ENCODE measurements around the gene INPP5B.
"Not testable (repeated sequence)": the region's sequence is repeated elsewhere in the genome, so short reads cannot be mapped to it uniquely, and the experiment has no call there.

The INPP5B gene

GRCh38 chr1:37914719-37915475 lies 32.0 kb downstream of the INPP5B start:
- DNase-seq (ENCODE audit: low read depth) = no peak
- H3K4me3 ChIP-seq (ENCODE audit: low read depth, low read length) = no peak overlapping the region
- TF ChIP-seq CTCF (IDR thresholded peaks at IDR 0.05; ENCODE audit: insufficient read depth, low read depth, low read length, missing control alignments) = no peak

DNA sequence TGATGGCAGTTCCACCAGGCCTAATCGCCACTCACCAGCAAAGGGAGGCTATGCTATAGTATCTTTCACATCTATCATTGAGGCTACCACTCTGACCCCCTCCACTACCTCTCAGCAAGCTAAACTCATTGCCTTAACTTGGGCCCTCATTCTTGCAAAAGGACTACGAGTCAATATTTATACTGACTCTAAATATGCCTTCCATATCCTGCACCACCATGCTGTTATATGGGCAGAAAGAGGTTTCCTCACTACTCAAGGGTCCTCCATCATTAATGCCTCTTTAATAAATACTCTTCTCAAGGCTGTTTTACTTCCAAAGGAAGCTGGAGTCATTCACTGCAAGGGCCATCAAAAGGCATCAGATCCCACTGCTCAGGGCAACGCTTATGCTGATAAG lies 35.4 kb downstream of the INPP5B start:
- not testable (repeated sequence) for H3K4me3 ChIP-seq (ENCODE audit: low read depth, low read length); DNase-seq (ENCODE audit: low read depth)

GRCh38 chr1:37910886-37911285 lies 36.0 kb downstream of the INPP5B start:
- not testable (repeated sequence) for DNase-seq (ENCODE audit: low read depth); H3K4me3 ChIP-seq (ENCODE audit: low read depth, low read length)

DNA sequence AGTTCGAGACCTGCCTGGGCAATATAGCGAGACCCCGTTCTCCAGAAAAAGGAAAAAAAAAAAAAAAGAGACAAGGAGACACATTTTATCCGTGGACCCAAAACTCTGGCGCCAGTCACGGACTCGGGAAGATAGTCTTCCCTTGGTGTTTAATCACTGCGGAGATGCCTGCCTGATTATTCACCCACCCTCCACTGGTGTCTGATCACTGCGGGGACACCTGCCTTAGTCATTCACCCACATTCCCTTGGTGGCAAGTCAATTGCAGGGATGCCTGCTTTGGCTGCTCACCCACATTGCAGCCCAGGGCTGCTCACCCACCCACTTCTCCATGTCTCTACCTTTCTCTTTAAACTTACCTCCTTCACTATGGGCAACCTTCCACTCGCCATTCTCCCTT lies 38.3 kb downstream of the INPP5B start:
- H3K4me3 ChIP-seq (ENCODE audit: low read depth, low read length); DNase-seq (ENCODE audit: low read depth): not testable (repeated sequence)

- DNase-seq (ENCODE audit: low read depth); H3K4me3 ChIP-seq (ENCODE audit: low read depth, low read length): not testable (repeated sequence)
Measured at GRCh38 chr1:37907416-37908125, 39.3 kb downstream of the INPP5B start.

DNA sequence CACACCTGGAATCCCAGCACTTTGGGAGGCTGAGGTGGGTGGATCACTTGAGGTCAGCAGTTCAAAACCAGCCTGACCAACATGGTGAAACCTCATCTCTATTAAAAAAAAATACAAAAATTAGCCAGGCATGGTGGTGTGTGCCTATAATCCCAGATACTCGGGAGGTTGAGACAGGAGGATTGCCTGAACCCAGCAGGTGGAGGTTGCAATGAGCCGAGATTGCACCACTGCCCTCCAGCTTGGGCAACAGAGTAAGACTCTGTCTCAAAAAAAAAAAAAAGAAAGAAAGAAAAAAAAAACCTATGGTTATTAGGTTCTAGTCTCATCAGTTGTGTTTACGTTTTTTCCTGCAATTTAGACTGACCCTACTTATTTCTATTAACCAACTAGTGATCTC lies 40.3 kb downstream of the INPP5B start:
- H3K4me3 ChIP-seq (ENCODE audit: low read depth, low read length); DNase-seq (ENCODE audit: low read depth): not testable (repeated sequence)

DNA sequence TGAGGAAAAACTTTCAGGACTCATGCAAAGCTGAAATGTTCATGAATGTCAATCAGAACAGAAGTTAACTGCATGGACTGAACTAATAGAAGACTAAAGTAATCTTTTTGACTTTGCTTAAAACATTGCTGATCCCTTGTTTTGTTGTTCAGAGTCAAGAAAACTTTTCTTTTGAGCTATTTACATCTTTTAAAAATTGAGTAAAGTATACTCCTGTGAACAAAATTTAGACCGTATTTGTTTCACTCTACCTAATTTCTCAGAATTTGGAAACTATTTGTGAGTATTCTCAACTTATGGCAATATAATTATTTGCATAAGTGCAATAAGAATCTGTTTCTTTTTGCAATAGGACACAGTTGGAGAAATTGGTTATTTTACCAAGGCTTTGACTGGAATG lies 41.1 kb downstream of the INPP5B start:
- H3K4me3 ChIP-seq (ENCODE audit: low read depth, low read length) = no peak overlapping the region
- no peak for DNase-seq (ENCODE audit: low read depth)
- TF ChIP-seq CTCF (IDR thresholded peaks at IDR 0.05; ENCODE audit: insufficient read depth, low read depth, low read length, missing control alignments) = no peak

GRCh38 chr1:37903921-37904320 lies 42.9 kb downstream of the INPP5B start:
- not testable (repeated sequence) for DNase-seq (ENCODE audit: low read depth); H3K4me3 ChIP-seq (ENCODE audit: low read depth, low read length)

GRCh38 chr1:37902983-37903382 lies 43.9 kb downstream of the INPP5B start:
- no peak overlapping the region for H3K4me3 ChIP-seq (ENCODE audit: low read depth, low read length)
- DNase-seq (ENCODE audit: low read depth) = no peak
- no peak for TF ChIP-seq CTCF (IDR thresholded peaks at IDR 0.05; ENCODE audit: insufficient read depth, low read depth, low read length, missing control alignments)

GRCh38 chr1:37901893-37902225 lies 45.0 kb downstream of the INPP5B start:
- no peak for DNase-seq (ENCODE audit: low read depth)
- H3K4me3 ChIP-seq (ENCODE audit: low read depth, low read length) = peak overlapping the region; percentile 21
- TF ChIP-seq CTCF (IDR thresholded peaks at IDR 0.05; ENCODE audit: insufficient read depth, low read depth, low read length, missing control alignments) = no peak

Data from GM12865 (cell line).